NCI-H345 treated with DMSO at 0.1 percent for 48 hours (cell line): Measurements from ENCODE around the gene ZC3H11A.

ENCODE experiments used
- DNase-seq: peaks from one replicate; lab custom pipeline; 2025; ENCODE audit not compliant: unreplicated experiment; lab: John Stamatoyannopoulos, UW

The ZC3H11A gene

GRCh38 chr1:203839081-203839480, 43.7 kb downstream of the ZC3H11A start:
- no peak for DNase-seq

GRCh38 chr1:203840208-203840808, 44.9 kb downstream of the ZC3H11A start:
- DNase-seq: no peak

GRCh38 chr1:203842559-203842876, 47.1 kb downstream of the ZC3H11A start:
- no peak for DNase-seq

GRCh38 chr1:203843435-203843834, 48.0 kb downstream of the ZC3H11A start:
- DNase-seq: no peak
